ENCODE results near the gene ANTXR2.

ANTXR2 gene

DNA sequence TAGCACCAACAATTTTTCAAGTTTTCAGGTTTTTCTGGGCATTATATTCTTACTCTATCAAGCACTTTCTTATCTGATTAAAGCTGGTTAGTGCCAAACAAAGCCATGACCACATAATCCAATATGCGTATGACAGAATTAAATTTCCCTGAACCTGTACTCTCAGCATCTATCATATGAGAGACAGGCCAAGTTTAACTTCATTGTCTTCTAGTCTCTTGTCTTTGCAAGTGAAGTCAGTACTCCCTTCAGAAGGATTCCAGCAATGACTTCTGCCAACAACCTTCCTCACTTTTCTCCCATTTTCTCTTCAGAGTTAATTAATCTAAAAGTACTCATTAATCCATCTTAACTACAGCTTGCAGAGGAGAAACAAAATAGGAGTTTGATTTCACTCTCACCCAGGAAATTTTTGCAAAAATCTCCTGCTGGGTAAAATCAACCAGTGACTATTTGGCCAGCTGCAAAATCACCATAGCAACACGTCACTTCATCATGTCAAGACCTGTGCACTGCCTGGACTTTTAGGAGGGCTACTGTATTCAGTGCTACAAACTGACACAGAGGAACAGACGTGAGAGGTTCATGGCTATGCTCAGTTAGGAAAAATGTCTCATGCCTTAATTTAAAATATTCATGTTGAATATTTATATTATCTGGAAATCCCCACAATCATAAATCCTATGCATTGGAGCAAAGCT, 208.4 kb downstream of the ANTXR2 start:
- FAIRE-seq (no peak), DNase-seq (ENCODE audit: insufficient read length) (no peak)
- TF ChIP-seq POLR2A (IDR thresholded peaks at IDR 0.05; ENCODE audit: low read depth, low read length) (no peak), POLR2AphosphoS5 (IDR thresholded peaks at IDR 0.05; ENCODE audit: low read depth, low read length) (no peak), TAF1 (IDR thresholded peaks at IDR 0.05; ENCODE audit: borderline replicate concordance, low read depth, low read length) (no peak)

DNA sequence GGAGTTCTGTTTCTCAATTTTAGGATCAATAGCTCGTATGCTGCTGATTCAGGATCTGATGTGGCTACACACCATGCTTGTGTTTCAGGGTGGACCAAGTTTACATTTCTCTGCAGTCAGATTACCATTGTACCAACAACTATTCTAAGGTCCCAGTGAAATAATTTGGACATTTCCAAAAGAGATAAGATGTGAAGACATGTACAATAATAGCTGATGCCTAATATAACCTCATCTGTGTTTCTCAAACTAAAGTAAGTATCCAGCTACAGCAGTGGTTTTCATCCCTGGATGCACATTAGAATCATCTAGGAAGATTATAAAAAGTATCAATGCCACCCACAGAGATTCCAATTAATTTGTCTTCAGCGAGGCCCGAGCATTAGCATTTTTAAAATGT, 209.7 kb downstream of the ANTXR2 start:
- no peak for TF ChIP-seq POLR2A (IDR thresholded peaks at IDR 0.05; ENCODE audit: low read depth, low read length)
- no peak for TF ChIP-seq TAF1 (IDR thresholded peaks at IDR 0.05; ENCODE audit: borderline replicate concordance, low read depth, low read length)
- no peak for TF ChIP-seq POLR2AphosphoS5 (IDR thresholded peaks at IDR 0.05; ENCODE audit: low read depth, low read length)
- FAIRE-seq: no peak
- no peak for DNase-seq (ENCODE audit: insufficient read length)

DNA sequence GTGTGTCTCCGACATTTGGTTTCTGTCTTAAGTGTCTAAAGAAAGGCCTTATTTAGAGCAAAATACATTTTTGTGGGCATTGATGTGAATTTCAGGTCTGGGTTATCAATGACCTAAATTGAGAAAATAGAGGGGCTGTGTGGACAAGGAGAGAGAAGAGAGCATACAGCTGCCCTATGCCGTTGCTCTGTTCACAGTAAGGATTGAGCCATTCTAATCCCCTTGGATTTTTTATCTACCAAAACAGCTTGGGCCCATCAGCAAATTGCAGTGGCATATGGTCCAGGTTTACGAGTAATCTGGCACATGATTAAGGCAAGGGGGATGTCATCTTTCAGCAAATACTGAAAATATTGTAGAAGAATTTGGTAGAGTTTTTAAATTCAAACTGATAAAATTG, 210.2 kb downstream of the ANTXR2 start:
- DNase-seq (ENCODE audit: insufficient read length): no peak
- TF ChIP-seq TAF1 (IDR thresholded peaks at IDR 0.05; ENCODE audit: borderline replicate concordance, low read depth, low read length): no peak
- no peak for TF ChIP-seq POLR2AphosphoS5 (IDR thresholded peaks at IDR 0.05; ENCODE audit: low read depth, low read length)
- no peak for FAIRE-seq

DNA sequence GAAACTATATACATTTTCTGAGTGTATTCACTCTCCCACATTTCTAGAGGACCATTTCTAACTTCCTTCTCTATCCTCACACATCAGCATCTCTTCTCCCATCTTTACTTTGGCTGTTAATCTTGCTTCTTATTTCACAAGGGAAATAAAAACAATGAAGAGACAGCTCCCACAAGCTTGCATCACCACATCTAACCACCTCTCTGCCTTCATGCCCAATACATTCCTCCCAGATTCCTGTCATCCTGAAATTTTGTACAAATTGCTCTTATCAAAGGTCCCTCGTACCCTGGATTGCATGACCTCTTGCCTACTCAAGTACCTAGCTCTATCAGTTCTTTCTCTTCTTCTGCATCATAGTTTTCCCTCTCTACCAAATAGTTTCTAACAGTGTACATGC, 215.2 kb downstream of the ANTXR2 start:
- no peak for TF ChIP-seq POLR2A (IDR thresholded peaks at IDR 0.05; ENCODE audit: low read depth, low read length)
- no peak for TF ChIP-seq TAF1 (IDR thresholded peaks at IDR 0.05; ENCODE audit: borderline replicate concordance, low read depth, low read length)
- no peak for TF ChIP-seq POLR2AphosphoS5 (IDR thresholded peaks at IDR 0.05; ENCODE audit: low read depth, low read length)
- FAIRE-seq: no peak
- DNase-seq (ENCODE audit: insufficient read length): no peak

DNA sequence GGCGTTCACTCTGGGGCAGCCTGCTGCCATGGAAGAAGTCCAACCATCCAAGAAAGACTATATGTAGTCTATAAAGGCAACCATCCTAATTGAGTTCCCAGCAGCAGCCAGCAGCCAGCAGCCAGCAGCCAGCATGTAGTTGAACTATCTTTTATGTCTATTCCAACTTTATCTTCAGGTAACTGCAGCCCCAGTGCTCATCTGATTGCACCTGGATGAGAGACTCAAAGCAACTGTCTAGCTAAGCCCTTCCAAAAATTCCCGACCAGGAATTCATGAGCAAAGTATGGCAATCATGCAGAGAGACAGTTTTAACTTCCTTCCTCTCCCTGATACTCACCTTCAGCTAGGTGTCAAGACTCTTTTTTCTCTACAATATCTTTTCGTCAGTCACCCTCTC, 216.8 kb downstream of the ANTXR2 start:
- FAIRE-seq: no peak
- no peak for TF ChIP-seq POLR2AphosphoS5 (IDR thresholded peaks at IDR 0.05; ENCODE audit: low read depth, low read length)
- DNase-seq (ENCODE audit: insufficient read length): no peak

DNA sequence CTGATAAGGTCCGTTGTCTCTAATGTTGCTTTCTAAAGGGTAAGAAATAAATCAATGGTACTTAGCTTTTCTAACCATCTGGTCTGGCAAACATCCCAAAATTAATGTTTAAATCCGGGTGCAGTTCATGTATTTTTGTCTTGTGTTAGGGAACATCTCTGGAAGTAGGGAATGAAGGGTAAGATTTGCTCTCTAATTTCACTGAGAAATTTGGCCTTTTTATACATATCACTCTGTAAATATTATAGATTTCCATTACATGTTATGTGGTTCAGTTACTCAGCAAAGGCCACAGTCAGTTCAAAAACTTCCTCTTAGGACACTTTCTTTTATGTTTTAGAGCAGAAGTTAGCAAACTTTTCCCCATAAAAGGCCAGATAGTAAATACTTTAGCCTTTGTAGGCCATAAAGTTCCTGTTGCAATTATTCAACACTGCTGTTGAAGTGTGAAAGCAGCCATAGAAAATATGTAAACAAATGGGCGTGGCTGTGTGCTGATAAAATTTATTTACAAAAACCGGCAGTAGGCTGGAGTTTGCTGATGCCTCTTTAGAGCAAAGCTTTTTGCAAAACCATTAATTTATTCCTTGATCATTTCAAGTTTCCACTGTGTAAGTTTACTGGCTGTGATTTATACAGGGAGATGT, 218.1 kb downstream of the ANTXR2 start:
- TF ChIP-seq POLR2A (IDR thresholded peaks at IDR 0.05; ENCODE audit: low read depth, low read length): no peak
- no peak for TF ChIP-seq POLR2AphosphoS5 (IDR thresholded peaks at IDR 0.05; ENCODE audit: low read depth, low read length)
- no peak for TF ChIP-seq TAF1 (IDR thresholded peaks at IDR 0.05; ENCODE audit: borderline replicate concordance, low read depth, low read length)
- DNase-seq (ENCODE audit: insufficient read length) (no peak), FAIRE-seq (no peak)

DNA sequence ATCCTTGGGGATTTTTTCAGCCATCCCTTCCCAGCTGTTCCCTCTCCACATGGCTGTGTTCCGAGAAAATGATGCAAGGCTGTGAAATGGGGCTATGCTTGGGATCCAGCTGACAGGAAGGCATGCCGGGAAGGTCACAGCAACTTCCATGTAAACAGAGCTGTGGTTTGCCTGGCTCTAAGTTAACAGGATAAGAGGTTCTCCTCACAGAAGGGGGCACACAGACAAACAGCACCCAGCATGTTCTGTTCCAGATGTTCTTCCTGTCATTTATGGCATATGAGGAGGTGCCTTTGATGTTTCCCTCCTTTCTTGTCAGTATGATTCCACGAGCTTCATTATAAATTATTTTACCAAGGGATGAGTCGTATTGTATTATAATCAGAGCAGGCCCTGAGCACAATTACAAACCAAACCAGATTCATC, 220.7 kb downstream of the ANTXR2 start:
- no peak for FAIRE-seq
- DNase-seq (ENCODE audit: insufficient read length): no peak
- no peak for TF ChIP-seq POLR2A (IDR thresholded peaks at IDR 0.05; ENCODE audit: low read depth, low read length)
- TF ChIP-seq TAF1 (IDR thresholded peaks at IDR 0.05; ENCODE audit: borderline replicate concordance, low read depth, low read length): no peak

DNA sequence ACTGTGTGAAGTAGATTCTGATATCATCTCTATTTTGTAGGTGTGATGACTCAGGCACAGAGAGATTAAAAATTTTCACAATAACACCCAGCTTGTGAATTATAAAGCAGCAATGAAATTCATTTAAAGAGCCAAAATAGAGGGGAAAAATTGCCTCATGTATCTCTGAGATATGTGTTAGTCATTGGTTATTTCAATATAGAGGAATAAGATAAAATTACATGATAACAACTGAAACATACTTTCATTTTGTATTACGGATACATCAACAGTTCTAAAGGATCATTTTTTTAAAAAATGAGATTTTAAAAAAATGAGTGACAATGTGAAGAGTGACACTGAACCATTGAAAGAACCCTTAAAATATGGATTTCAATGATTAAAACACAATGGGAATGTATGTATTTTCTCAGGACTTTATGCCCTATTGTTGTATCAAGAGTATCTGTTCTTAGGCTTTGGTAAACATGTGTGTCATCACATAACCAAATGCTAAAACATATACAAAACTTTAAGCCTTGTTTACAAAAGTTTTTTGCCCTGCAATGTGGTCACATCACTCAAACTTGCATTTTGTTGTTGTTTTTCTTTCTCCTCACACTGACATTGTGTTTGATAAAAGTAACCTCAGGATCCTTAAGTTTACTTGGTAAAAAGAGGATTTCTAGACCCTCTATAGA, 221.3 kb downstream of the ANTXR2 start:
- DNase-seq (ENCODE audit: insufficient read length) (no peak), FAIRE-seq (no peak)
- no peak for TF ChIP-seq POLR2A (IDR thresholded peaks at IDR 0.05; ENCODE audit: low read depth, low read length)
- TF ChIP-seq TAF1 (IDR thresholded peaks at IDR 0.05; ENCODE audit: borderline replicate concordance, low read depth, low read length): no peak
- no peak for TF ChIP-seq POLR2AphosphoS5 (IDR thresholded peaks at IDR 0.05; ENCODE audit: low read depth, low read length)

All from GM12892 (cell line).